ENCODE results near the gene GAS2L2.

GAS2L2 gene

GRCh38 chr17:35745749-35746320 lies 7.2 kb downstream of the GAS2L2 start:
- DNase-seq (ENCODE audit: low read depth), result no peak

- no peak for DNase-seq (ENCODE audit: low read depth)
Observed at GRCh38 chr17:35745246-35745645, 7.8 kb downstream of the GAS2L2 start.

- DNase-seq (ENCODE audit: low read depth), result no peak
Observed at GRCh38 chr17:35744830-35745229, 8.2 kb downstream of the GAS2L2 start.

- DNase-seq (ENCODE audit: low read depth), result no peak
Observed at GRCh38 chr17:35743626-35744328, 9.3 kb downstream of the GAS2L2 start.

GRCh38 chr17:35742896-35743477 lies 10.1 kb downstream of the GAS2L2 start:
- DNase-seq (ENCODE audit: low read depth), result no peak

- no peak for DNase-seq (ENCODE audit: low read depth)
Observed at GRCh38 chr17:35742496-35742895, 10.5 kb downstream of the GAS2L2 start.

- no peak for DNase-seq (ENCODE audit: low read depth)
Observed at GRCh38 chr17:35740997-35741931, 11.8 kb downstream of the GAS2L2 start.

GRCh38 chr17:35740216-35740615 lies 12.8 kb downstream of the GAS2L2 start:
- DNase-seq (ENCODE audit: low read depth), result no peak

GRCh38 chr17:35738519-35739133 lies 14.4 kb downstream of the GAS2L2 start:
- DNase-seq (ENCODE audit: low read depth), result no peak

GRCh38 chr17:35736236-35736635 lies 16.8 kb downstream of the GAS2L2 start:
- no peak for DNase-seq (ENCODE audit: low read depth)

GRCh38 chr17:35735036-35735805 lies 17.8 kb downstream of the GAS2L2 start:
- DNase-seq (ENCODE audit: low read depth), result no peak

- no peak for DNase-seq (ENCODE audit: low read depth)
Observed at GRCh38 chr17:35734396-35734795, 18.6 kb downstream of the GAS2L2 start.

GRCh38 chr17:35733366-35733765 lies 19.7 kb downstream of the GAS2L2 start:
- DNase-seq (ENCODE audit: low read depth), result no peak

GRCh38 chr17:35732806-35733136 lies 20.3 kb downstream of the GAS2L2 start:
- DNase-seq (ENCODE audit: low read depth), result no peak

GRCh38 chr17:35731917-35732805 lies 20.9 kb downstream of the GAS2L2 start:
- no peak for DNase-seq (ENCODE audit: low read depth)

- DNase-seq (ENCODE audit: low read depth), result no peak
Observed at GRCh38 chr17:35731239-35731916, 21.7 kb downstream of the GAS2L2 start, which contains the start of gene RASL10B. Gene RASL10B (plus strand): TSS chr17:35731639. CDS start chr17:35735185, 3,546 bp downstream.

- no peak for DNase-seq (ENCODE audit: low read depth)
Observed at GRCh38 chr17:35730400-35731005, 22.5 kb downstream of the GAS2L2 start.

- no peak for DNase-seq (ENCODE audit: low read depth)
Observed at GRCh38 chr17:35729405-35729833, 23.6 kb downstream of the GAS2L2 start.

- no peak for DNase-seq (ENCODE audit: low read depth)
Observed at GRCh38 chr17:35728551-35728950, 24.5 kb downstream of the GAS2L2 start.

All from T-helper 22 cell (primary cell).